Dendritic cell treated with granulocyte-macrophage colony-stimulating factor and Interleukin-4, amounts not matched to agents 40 ng/mL and 50 ng/mL, for 4 days (primary cell): ENCODE data around the gene RPH3AL.

Experiments
- H3K27ac Mint-ChIP-seq: one replicate; pipeline ENCODE4 v1.8.0; 2022; ENCODE audit warnings: mild to moderate bottlenecking, mixed read lengths
- H3K27me3 Mint-ChIP-seq: one replicate; pipeline ENCODE4 v1.8.0; 2022; ENCODE audit warnings: mild to moderate bottlenecking, mixed read lengths
- H3K36me3 Mint-ChIP-seq: one replicate; pipeline ENCODE4 v1.8.0; 2022; ENCODE audit warnings: low read depth, mixed read lengths
- H3K4me1 Mint-ChIP-seq: one replicate; pipeline ENCODE4 v1.8.0; 2022; ENCODE audit warnings: low read depth, mixed read lengths
- H3K4me3 Mint-ChIP-seq: one replicate; pipeline ENCODE4 v1.8.0; 2022; ENCODE audit warnings: mild to moderate bottlenecking, moderate library complexity, mixed read lengths
- H3K9me3 Mint-ChIP-seq: one replicate; pipeline ENCODE4 v1.8.0; 2022; ENCODE audit warnings: mixed read lengths
- intact Hi-C: fragments of 100-400 bp; cut with micrococcal nuclease; formaldehyde crosslinking; loops from one replicate; pipeline ENCODE4 v1.15.0; 2022

Gene RPH3AL

GRCh38 chr17:197352-197751 lies 155.3 kb downstream of the RPH3AL start:
- peaks cover 7% of the 10 kb centered on the region for H3K4me1 Mint-ChIP-seq
- peaks cover 34% of the 10 kb centered on the region for H3K27me3 Mint-ChIP-seq
- intact Hi-C loops = no loop called here
- H3K27ac Mint-ChIP-seq = no peak overlapping the region
- H3K4me3 Mint-ChIP-seq = no peak overlapping the region
- H3K36me3 Mint-ChIP-seq = no peaks in the 10 kb centered on the region
- H3K9me3 Mint-ChIP-seq = no peaks in the 10 kb centered on the region

DNA sequence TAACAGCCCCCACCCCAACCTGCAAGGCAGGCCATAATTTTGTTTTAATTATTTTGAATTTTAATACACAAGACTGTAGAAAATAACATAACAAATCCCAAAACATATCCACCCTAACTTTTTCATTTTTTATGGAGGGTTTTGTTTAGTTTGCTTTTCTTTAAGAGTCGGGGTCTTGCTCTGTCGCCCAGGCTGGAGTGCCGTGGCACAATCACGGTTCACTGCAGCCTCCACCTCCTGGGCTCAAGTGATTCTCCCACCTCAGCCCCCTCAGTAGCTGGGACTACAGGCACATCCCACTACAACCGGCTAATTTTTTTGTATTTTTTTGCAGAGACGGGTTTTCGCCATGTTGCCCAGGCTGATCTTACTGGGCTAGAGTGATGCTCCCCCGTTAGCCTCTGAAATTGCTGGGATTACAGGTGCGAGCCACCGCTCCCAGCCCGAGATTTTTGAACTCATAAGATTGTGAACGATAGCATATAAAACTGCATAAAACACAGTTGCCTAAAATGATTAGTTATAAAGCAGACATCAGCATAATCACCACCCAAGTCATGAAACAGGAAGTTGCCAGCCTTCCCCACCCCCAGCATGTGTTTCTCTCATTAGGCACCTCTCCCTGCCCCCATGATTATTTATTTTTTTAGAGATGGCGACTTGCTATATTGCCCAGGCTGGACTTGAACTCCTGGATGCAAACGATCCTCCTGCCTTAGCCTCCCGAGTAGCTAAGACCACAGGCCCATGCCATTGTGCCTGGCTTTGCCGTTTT lies 157.6 kb downstream of the RPH3AL start:
- peaks cover 23% of the 10 kb centered on the region for H3K27me3 Mint-ChIP-seq
- no peak overlapping the region for H3K4me3 Mint-ChIP-seq
- peak overlapping the region; percentile 27 for H3K27ac Mint-ChIP-seq
- intact Hi-C loops = no loop called here
- H3K4me1 Mint-ChIP-seq = peaks cover 7% of the 10 kb centered on the region
- H3K9me3 Mint-ChIP-seq = no peaks in the 10 kb centered on the region
- H3K36me3 Mint-ChIP-seq = no peaks in the 10 kb centered on the region

DNA sequence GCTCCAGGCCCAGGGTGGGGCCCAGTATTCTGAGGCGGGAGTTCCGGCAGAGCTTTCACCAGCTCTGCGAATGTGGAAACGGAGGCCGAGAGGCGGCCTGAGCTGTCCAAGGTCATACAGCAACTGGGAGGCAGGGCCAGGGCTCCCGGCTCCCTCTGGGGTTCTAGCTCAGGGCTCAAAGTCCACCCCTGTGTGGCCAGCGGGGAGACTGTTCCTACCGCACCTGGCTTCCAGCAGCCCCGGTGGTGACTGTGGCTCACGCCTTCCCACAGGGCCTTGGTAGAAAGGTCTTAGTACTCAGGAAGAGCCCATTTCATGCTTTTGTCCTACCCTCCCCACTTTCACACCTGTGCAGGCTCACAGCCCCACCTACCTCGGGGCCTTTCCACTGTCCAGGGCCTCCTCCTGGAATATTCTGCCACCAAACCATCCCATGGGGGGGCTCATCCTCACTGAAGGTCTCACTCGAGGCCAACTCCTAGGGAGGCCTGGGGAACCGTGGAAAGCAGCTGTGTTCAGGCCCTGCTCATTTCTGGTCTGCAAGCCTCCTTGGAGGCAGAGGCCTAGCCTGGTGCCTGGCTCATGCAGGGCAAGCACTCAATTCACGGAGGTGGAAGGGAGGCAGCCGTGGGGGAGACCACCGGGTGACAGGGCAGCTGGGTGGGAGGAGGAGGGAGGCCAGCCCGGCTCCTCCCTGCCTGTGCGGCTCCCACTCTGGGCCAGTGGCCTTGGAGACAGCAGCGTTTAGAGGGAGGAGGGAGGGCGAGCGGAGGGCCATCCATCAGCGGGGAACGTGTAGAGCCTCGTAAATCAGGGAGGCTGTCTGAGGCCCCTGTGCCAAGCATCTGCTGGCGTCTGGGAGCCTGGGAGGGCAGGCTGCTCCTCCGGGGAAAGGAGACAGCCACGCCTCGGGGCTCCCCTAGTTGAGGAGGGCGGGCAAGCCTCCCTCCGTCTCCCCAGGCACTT lies 158.5 kb downstream of the RPH3AL start:
- peaks cover 18% of the 10 kb centered on the region for H3K27me3 Mint-ChIP-seq
- no peak overlapping the region for H3K4me3 Mint-ChIP-seq

DNA sequence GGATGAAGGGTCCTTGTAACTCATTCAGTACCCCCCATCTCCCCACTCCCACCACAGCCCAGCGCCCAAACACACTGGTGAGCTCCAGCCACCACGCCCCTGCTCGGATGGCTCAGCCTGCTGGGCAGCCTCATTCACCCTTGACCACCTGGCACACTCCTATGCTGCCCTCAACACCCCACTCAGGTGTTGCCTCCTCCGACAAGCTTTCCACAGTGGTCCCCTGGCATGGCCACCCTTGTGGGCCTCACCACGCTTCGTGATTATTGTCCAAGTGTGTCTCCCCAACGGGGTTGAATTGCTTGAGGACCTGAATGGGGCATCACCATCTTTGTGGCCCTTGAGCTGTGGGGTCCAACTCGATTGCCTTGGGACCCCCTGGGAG lies 159.2 kb downstream of the RPH3AL start:
- Mint-ChIP-seq H3K4me3 (no peak overlapping the region), H3K27me3 (peaks cover 13% of the 10 kb centered on the region), H3K9me3 (no peaks in the 10 kb centered on the region), H3K27ac (no peak overlapping the region), H3K36me3 (no peaks in the 10 kb centered on the region), H3K4me1 (peaks cover 7% of the 10 kb centered on the region)
- intact Hi-C loops = no loop called here

More for the DNA sequence above, 158.5 kb downstream of the RPH3AL start:
- Mint-ChIP-seq H3K27ac (peak overlapping the region; percentile 6), H3K9me3 (no peaks in the 10 kb centered on the region), H3K36me3 (no peaks in the 10 kb centered on the region), H3K4me1 (peaks cover 7% of the 10 kb centered on the region)
- intact Hi-C loops = no loop called here

DNA sequence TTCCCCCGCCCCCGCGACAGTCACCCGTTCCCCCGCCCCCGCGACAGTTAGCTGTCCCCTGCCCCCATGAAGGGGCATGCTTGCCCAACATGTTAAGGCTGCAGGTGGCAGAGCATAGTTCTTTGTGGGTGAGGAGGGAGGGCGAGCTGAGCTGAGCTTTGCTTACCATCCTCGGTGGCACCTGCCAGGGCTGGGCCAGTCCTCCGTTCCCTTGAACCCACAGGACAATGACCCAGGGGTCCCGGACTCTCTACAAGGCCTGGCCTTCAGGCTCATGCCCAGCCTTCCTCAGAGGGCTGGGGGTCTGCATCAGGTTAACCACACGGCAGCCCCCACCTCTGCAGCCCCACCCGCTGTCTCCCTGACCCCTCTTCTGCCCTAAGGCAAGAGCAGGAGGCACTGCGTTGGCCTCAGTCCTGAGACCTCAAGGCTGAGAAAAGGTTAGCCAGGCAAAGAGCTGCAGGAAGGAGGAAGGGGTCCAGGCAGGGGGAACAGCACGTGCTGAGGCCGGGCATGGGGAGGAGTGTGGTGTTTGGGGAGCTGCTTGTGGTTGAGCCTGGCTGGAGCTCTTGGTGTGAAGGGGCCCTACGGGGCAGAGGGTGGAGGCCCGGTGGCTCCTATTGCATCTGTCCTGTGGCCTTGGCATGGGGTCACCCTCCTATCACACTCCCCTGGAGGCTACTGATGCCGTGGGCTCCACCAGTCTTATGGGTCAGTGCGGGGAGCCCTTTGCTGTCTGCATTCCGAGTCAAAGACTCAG lies 159.8 kb downstream of the RPH3AL start:
- Mint-ChIP-seq H3K27ac (no peak overlapping the region), H3K9me3 (no peaks in the 10 kb centered on the region), H3K36me3 (no peaks in the 10 kb centered on the region), H3K4me1 (peaks cover 7% of the 10 kb centered on the region), H3K4me3 (no peak overlapping the region), H3K27me3 (peaks cover 11% of the 10 kb centered on the region)
- intact Hi-C loops = no loop called here

- Mint-ChIP-seq H3K27ac (no peak overlapping the region), H3K4me1 (peaks cover under 1% of the 10 kb centered on the region), H3K9me3 (no peaks in the 10 kb centered on the region), H3K36me3 (no peaks in the 10 kb centered on the region), H3K27me3 (peaks cover 29% of the 10 kb centered on the region), H3K4me3 (no peak overlapping the region)
- intact Hi-C loops = no loop called here
These were observed 163.2 kb downstream of the RPH3AL start for GRCh38 chr17:189444-189843.

DNA sequence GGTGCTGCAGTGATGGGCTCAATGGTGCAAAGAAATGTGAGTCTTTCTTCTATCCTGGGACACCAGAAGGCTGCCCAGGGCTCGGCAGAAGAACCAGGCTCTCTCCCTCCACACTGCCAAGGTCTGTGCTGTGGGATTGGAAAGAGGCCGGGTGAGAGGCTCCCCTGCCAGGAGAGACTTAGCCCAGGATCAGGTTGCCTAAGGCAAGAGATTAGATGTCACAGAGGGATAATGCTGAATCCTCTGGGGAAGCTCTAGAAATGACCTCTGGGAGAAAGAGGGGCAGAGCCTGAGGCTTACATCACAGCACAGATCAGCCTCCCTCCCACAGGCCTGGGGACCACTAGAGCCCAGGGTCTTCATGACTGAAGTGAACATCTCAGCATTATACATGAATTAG lies 165.5 kb downstream of the RPH3AL start:
- Mint-ChIP-seq H3K36me3 (no peaks in the 10 kb centered on the region), H3K27me3 (peaks cover 46% of the 10 kb centered on the region), H3K4me1 (peaks cover 11% of the 10 kb centered on the region), H3K9me3 (no peaks in the 10 kb centered on the region), H3K27ac (no peak overlapping the region), H3K4me3 (no peak overlapping the region)
- intact Hi-C loops = no loop called here

GRCh38 chr17:185445-186138 lies 167.0 kb downstream of the RPH3AL start:
- H3K4me3 Mint-ChIP-seq = no peak overlapping the region
- intact Hi-C loops = no loop called here
- peaks cover 53% of the 10 kb centered on the region for H3K27me3 Mint-ChIP-seq
- H3K4me1 Mint-ChIP-seq = peaks cover 16% of the 10 kb centered on the region
- H3K36me3 Mint-ChIP-seq = no peaks in the 10 kb centered on the region
- no peak overlapping the region for H3K27ac Mint-ChIP-seq
- no peaks in the 10 kb centered on the region for H3K9me3 Mint-ChIP-seq

- Mint-ChIP-seq H3K36me3 (no peaks in the 10 kb centered on the region), H3K4me1 (peaks cover 16% of the 10 kb centered on the region), H3K4me3 (no peak overlapping the region), H3K27me3 (peaks cover 68% of the 10 kb centered on the region), H3K9me3 (no peaks in the 10 kb centered on the region), H3K27ac (no peak overlapping the region)
- intact Hi-C loops = no loop called here
These were observed 169.6 kb downstream of the RPH3AL start for GRCh38 chr17:183021-183420.

DNA sequence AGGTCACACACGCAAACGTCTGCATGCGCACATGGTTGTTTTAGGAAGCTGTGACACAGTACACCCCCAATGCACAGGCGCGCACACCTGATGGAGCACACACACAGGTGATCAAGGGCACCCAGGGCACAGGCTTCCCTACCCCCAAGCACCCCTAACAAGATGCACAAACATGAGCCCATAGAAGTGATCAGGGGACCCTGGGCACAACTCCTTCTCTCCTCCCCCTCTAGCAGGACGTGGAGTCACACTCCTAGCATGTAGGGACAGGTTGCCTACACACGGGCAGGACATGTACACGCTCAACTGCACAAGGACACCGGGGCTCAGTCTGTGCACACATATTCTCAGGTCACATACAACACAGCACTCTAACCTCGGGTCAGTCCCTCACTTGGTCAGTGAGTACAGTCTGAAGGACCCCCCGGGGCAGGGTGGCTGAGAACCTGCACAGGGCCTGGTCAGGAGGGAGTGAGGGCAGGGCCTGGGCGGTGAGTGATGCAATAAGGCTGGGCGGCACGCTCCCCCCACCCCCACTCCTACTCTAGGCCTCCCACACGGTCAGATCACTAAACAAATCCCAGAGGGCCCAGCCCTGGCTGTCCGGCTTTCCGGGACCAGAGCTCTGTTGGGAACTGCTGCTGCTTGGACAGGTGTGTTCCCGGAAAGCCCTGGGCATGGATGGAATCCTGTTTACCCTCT lies 170.4 kb downstream of the RPH3AL start:
- H3K27ac Mint-ChIP-seq = no peak overlapping the region
- H3K36me3 Mint-ChIP-seq = no peaks in the 10 kb centered on the region
- H3K27me3 Mint-ChIP-seq = peaks cover 76% of the 10 kb centered on the region
- intact Hi-C loops = no loop called here
- H3K4me1 Mint-ChIP-seq = peaks cover 16% of the 10 kb centered on the region
- H3K9me3 Mint-ChIP-seq = no peaks in the 10 kb centered on the region
- peak overlapping the region; percentile 25 for H3K4me3 Mint-ChIP-seq

DNA sequence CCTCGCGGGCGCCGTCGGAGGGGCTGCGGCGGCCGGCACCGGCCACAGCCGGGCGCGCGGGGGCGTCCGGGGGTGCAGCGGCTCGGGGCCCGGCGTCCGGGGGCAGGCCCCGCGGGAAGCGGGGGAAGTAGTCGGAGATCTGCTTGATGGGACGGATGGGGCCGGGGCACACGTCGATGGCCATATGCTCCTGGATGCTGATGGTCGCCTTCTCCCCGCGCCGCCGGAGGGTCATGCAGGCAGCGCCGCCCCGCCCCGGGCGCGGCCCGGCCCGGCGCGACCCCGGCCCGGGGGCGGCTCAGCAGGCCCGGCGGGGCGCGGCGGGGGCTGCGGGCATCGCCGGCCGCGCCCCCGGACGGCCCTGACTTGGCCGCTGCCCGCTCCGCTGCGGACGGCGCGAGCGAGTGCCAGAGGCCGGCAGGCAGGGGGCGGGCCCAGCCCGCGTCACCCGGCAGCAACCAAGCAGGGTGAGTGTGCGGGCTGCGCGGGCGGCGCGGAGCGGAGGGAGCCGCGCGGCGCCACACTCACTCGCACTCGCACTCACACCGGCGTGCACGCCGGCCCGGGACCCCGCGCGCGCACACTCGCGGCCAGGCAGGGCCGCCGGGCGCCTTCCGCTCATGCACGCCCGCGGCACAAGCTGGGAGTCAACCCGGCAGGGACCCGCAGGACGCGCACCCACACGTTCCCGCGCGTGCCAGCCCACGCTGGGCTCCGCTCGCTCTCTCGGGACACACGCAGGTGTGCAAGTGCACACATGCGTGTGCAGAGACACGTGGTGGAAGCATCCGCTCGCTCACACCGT lies 171.2 kb downstream of the RPH3AL start, which contains the start of gene DOC2B:
Gene DOC2B (minus strand): TSS at position 406 of the 805 bp plus-strand sequence. CDS start 171 bp downstream, at position 235.
- intact Hi-C loops = no loop called here
- no peak within 1 kb of the TSS for H3K27ac Mint-ChIP-seq
- peaks cover 76% of the 10 kb centered on the region for H3K27me3 Mint-ChIP-seq
- no peaks in the 10 kb centered on the region for H3K9me3 Mint-ChIP-seq
- H3K4me1 Mint-ChIP-seq = peaks cover 16% of the 10 kb centered on the region
- H3K36me3 Mint-ChIP-seq = no peaks in the 10 kb centered on the region
- H3K4me3 Mint-ChIP-seq = peak within 1 kb of the TSS; percentile 42
